Lower lobe of right lung (tissue), 2 donors: ENCODE measurements around the gene PRR30. TPM values are rescaled to one million over a fixed set of nuclear protein-coding genes. Genes with fewer than 3 reads are reported as not detected.
A peak's percentile ranks its signal among the peaks of the same experiment; 100 is the strongest.
"Not testable (repeated sequence)": the region's sequence is repeated elsewhere in the genome, so short reads cannot be mapped to it uniquely, and the experiment has no call there.

ENCODE experiments used
- ATAC-seq, 2 donors: fragments of 200-7000 bp; cut with Tn5 transposase; one replicate each; pipeline ENCODE4 v1.9.1; 2020 to 2022; ENCODE audit warnings: mild to moderate bottlenecking in 2 of 2, moderate library complexity in 2 of 2
- DNase-seq: peaks from one replicate; pipeline ENCODE4 v3.0.0-alpha.2; 2020
- H3K27ac ChIP-seq: fragments of 200-600 bp; one replicate; pipeline ENCODE4 v1.8.0; 2022
- H3K27me3 ChIP-seq: fragments of 200-600 bp; one replicate; pipeline ENCODE4 v1.8.0; 2022; ENCODE audit warnings: low read depth
- H3K36me3 ChIP-seq: fragments of 200-600 bp; one replicate; pipeline ENCODE4 v1.8.0; 2022; ENCODE audit warnings: mild to moderate bottlenecking
- H3K4me1 ChIP-seq: fragments of 200-600 bp; one replicate; pipeline ENCODE4 v1.8.0; 2022
- H3K4me3 ChIP-seq: fragments of 200-600 bp; one replicate; pipeline ENCODE4 v1.8.0; 2022; ENCODE audit warnings: mild to moderate bottlenecking
- H3K9me3 ChIP-seq: fragments of 200-600 bp; one replicate; pipeline ENCODE4 v1.8.0; 2022
- CTCF ChIP-seq: fragments of 200-600 bp; IDR thresholded peaks from one replicate; pipeline ENCODE4 v1.8.0; 2022; ENCODE audit warnings: antibody characterized with exemption, mild to moderate bottlenecking
- intact Hi-C: fragments of 100-400 bp; cut with DNase I; formaldehyde crosslinking; loops from one replicate; pipeline ENCODE4 v1.11.0; 2022
- total RNA-seq: library from RNA; stranded (reverse); fragmentation: NEBNext Ultra II Directional; extraction: Animal tissue kit (Norgen Biotek cat#: 25700); gene quantifications from one replicate; pipeline ENCODE4 v1.2.1, GENCODE V29; 2021
- donor health status: DM: no; HTN: yes; CAD: no; lungs with severe emphysema.

Gene PRR30
- total RNA-seq, 1 donor from 2014 or later = not detected

GRCh38 chr2:27179344-27180000 is 40.3 kb upstream of the PRR30 start:
- no peak for DNase-seq
- no peak for TF ChIP-seq CTCF
- Histone ChIP-seq H3K9me3 (no peaks in the 10 kb centered on the region), H3K27ac (no peak overlapping the region), H3K36me3 (no peaks in the 10 kb centered on the region), H3K27me3 (no peaks in the 10 kb centered on the region), H3K4me1 (no peaks in the 10 kb centered on the region), H3K4me3 (no peak overlapping the region)
- intact Hi-C loops = no loop called here
- ATAC-seq = no peak

- Histone ChIP-seq H3K4me1 (no peaks in the 10 kb centered on the region), H3K36me3 (no peaks in the 10 kb centered on the region), H3K4me3 (no peak overlapping the region), H3K27me3 (no peaks in the 10 kb centered on the region), H3K9me3 (no peaks in the 10 kb centered on the region), H3K27ac (no peak overlapping the region)
- intact Hi-C loops = no loop called here
- ATAC-seq (no peak), DNase-seq (no peak)
- no peak for TF ChIP-seq CTCF
Measured at GRCh38 chr2:27178469-27178868, 39.3 kb upstream of the PRR30 start.

GRCh38 chr2:27177441-27178351 is 38.5 kb upstream of the PRR30 start:
- intact Hi-C loops = no loop called here
- TF ChIP-seq CTCF = no peak

GRCh38 chr2:27175781-27176180 is 36.6 kb upstream of the PRR30 start:
- DNase-seq, ATAC-seq, H3K27me3 ChIP-seq, H3K4me1 ChIP-seq, H3K4me3 ChIP-seq, intact Hi-C loops, H3K36me3 ChIP-seq, H3K27ac ChIP-seq, H3K9me3 ChIP-seq: not testable (repeated sequence)

More at GRCh38 chr2:27177441-27178351, 38.5 kb upstream of the PRR30 start:
- no peak overlapping the region for H3K27ac ChIP-seq
- H3K27me3 ChIP-seq = no peaks in the 10 kb centered on the region
- no peaks in the 10 kb centered on the region for H3K36me3 ChIP-seq
- ATAC-seq = no peak
- no peaks in the 10 kb centered on the region for H3K4me1 ChIP-seq
- DNase-seq = no peak
- no peaks in the 10 kb centered on the region for H3K9me3 ChIP-seq
- no peak overlapping the region for H3K4me3 ChIP-seq

- Histone ChIP-seq H3K9me3 (no peaks in the 10 kb centered on the region), H3K4me1 (no peaks in the 10 kb centered on the region), H3K27me3 (no peaks in the 10 kb centered on the region), H3K36me3 (no peaks in the 10 kb centered on the region), H3K27ac (no peak overlapping the region), H3K4me3 (no peak overlapping the region)
- no peak for TF ChIP-seq CTCF
- peak; percentile 65 to 68 for ATAC-seq
- intact Hi-C loops = no loop called here
- no peak for DNase-seq
Measured at GRCh38 chr2:27175330-27175729, 36.1 kb upstream of the PRR30 start.

GRCh38 chr2:27174638-27175037 is 35.4 kb upstream of the PRR30 start:
- Histone ChIP-seq H3K4me1 (no peaks in the 10 kb centered on the region), H3K27me3 (no peaks in the 10 kb centered on the region), H3K27ac (no peak overlapping the region), H3K4me3 (no peak overlapping the region), H3K9me3 (no peaks in the 10 kb centered on the region), H3K36me3 (no peaks in the 10 kb centered on the region)
- ATAC-seq = no peak
- intact Hi-C loops = no loop called here
- DNase-seq = no peak
- no peak for TF ChIP-seq CTCF
